Stomach (tissue), 9 donors: ENCODE measurements around the gene BAHD1. TPM values are rescaled to one million over a fixed set of nuclear protein-coding genes. Genes with fewer than 3 reads are reported as not detected.

Source experiments
- DNase-seq, 2 donors: peaks; one replicate each; pipeline versions ENCODE4 v3.0.0 to v3.0.0-alpha.2; 2013 to 2019
- H3K27ac ChIP-seq, 5 donors: fragments of 200-600 bp in 4 of 5; sonication (generic) in 4 of 5; one replicate each; pipeline ENCODE4 v1.5.1; 2013 to 2019; ENCODE audit warnings: mild to moderate bottlenecking in 1 of 5, moderate library complexity in 1 of 5
- H3K27me3 ChIP-seq, 3 donors: fragments of 200-600 bp; sonication (generic); one replicate each; pipeline ENCODE4 v1.5.1; 2017 to 2019; ENCODE audit warnings: mixed run types in 1 of 3
- H3K36me3 ChIP-seq, 4 donors: fragments of 200-600 bp; sonication (generic); 1 replicate in 3 of 4; 2 replicates in 1 of 4; pipeline ENCODE4 v1.5.1; 2016 to 2019
- H3K4me1 ChIP-seq, 4 donors: fragments of 200-600 bp; sonication (generic); one replicate each; pipeline ENCODE4 v1.5.1; 2016 to 2019
- H3K4me3 ChIP-seq, 4 donors: fragments of 200-600 bp; sonication (generic) in 3 of 4; one replicate each; pipeline ENCODE4 v1.5.1; 2016 to 2019; ENCODE audit warnings: mild to moderate bottlenecking in 1 of 4
- H3K9me3 ChIP-seq, 4 donors: fragments of 200-600 bp; sonication (generic); one replicate each; pipeline ENCODE4 v1.5.1; 2016 to 2019
- EP300 ChIP-seq: sonication (generic); formaldehyde crosslinking; IDR thresholded peaks from one replicate; pipeline ENCODE4 v1.6.1; 2017; ENCODE audit warnings: antibody characterized with exemption
- POLR2A ChIP-seq, 4 donors: fragments of 450-650 bp; IDR thresholded peaks; one replicate each; pipeline ENCODE4 v1.6.1; 2016; ENCODE audit warnings: antibody characterized with exemption in 4 of 4, control low read depth in 2 of 4, mild to moderate bottlenecking in 1 of 4, moderate library complexity in 1 of 4
- POLR2AphosphoS5 ChIP-seq, 3 donors: sonication (generic); formaldehyde crosslinking; IDR thresholded peaks; one replicate each; pipeline ENCODE4 v1.6.1; 2016; ENCODE audit warnings: antibody characterized with exemption in 3 of 3
- WGBS, 5 donors: extraction: QIAGEN DNeasy Blood & Tissue Kit in 3 of 5; methylation state at CpG; one replicate each; pipeline versions ENCODE4 v1.1.5 to v1.1.7; 2013 to 2018; 5-methylcytosine and 5-hydroxymethylcytosine counted together
- intact Hi-C: fragments of 100-400 bp; cut with DNase I; formaldehyde crosslinking; loops from one replicate; pipeline ENCODE4 v1.15.1; 2023; ENCODE audit warnings: low total_unique reads
- polyA plus RNA-seq, 3 donors: library from polyadenylated mRNA; stranded (reverse); fragments of 200-250 nt; gene quantifications; one replicate each; pipeline ENCODE4 v1.2.3, GENCODE V29; 2013
- total RNA-seq, 5 donors: library from RNA; depleted of rRNA; stranded (reverse); fragments of >200 nt; gene quantifications; one replicate each; pipeline versions ENCODE4 v1.1.0 to v1.2.3, GENCODE V29; 2014 to 2016
- TF ChIP-seq, protein P1 (sequence below), 7 experiments: fragments of 450-650 bp in 4 of 7; fragments of 200-600 bp in 3 of 7; sonication (generic) in 3 of 7; IDR thresholded peaks; one replicate each; pipeline ENCODE4 v1.5.1; 2016 to 2019; ENCODE audit warnings: antibody characterized with exemption in 7 of 7, control low read depth in 2 of 7, mild to moderate bottlenecking in 1 of 7
- donor health status: healthy with polysubstance abuse.
- donor health status: Bipolar disorder and iron deficiency.
- donor health status: healthy.

BAHD1 gene
- total and polyA plus RNA-seq, 8 donors: 5.3 to 35.9 (median 9.9) TPM

DNA sequence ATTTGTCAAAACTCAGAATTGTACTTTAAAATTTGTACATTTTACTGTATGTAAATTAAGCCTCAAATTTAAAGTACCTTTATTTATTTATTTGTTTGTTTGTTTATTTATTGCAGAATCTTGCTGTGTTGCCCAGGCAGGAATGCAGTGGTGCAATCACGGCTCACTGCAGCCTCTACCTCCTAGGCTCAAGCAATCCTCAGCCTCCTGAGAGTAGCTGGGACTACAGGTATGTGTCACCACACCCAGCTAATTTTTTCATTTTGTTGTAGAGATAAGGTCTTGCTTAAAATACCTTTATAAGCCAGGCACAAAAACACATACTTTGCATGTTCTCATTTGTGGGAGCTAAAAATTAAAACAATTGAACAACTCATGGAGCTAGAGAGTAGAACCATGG lies 67.5 kb downstream of the BAHD1 start:
- Histone ChIP-seq H3K27ac (no peak overlapping the region), H3K9me3 (no peaks in the 10 kb centered on the region), H3K4me3 (no peak overlapping the region), H3K4me1 (peaks cover 13 to 29% (median 24%) of the 10 kb centered on the region in 4 donors), H3K36me3 (no peaks in the 10 kb centered on the region), H3K27me3 (peaks cover 0 to 11% (median 0%) of the 10 kb centered on the region in 3 donors)
- DNase-seq: no peak
- WGBS, 5 donors: 72 to 93% (median 85%) methylated on average over 1 of the region's 1 CpG
- TF ChIP-seq EP300 (no peak), POLR2AphosphoS5 (IDR thresholded peaks at IDR 0.05) (no peak), POLR2A (IDR thresholded peaks at IDR 0.05) (no peak)
- TF ChIP-seq, protein P1, sequence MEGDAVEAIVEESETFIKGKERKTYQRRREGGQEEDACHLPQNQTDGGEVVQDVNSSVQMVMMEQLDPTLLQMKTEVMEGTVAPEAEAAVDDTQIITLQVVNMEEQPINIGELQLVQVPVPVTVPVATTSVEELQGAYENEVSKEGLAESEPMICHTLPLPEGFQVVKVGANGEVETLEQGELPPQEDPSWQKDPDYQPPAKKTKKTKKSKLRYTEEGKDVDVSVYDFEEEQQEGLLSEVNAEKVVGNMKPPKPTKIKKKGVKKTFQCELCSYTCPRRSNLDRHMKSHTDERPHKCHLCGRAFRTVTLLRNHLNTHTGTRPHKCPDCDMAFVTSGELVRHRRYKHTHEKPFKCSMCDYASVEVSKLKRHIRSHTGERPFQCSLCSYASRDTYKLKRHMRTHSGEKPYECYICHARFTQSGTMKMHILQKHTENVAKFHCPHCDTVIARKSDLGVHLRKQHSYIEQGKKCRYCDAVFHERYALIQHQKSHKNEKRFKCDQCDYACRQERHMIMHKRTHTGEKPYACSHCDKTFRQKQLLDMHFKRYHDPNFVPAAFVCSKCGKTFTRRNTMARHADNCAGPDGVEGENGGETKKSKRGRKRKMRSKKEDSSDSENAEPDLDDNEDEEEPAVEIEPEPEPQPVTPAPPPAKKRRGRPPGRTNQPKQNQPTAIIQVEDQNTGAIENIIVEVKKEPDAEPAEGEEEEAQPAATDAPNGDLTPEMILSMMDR (IDR thresholded peaks at IDR 0.05): no peak
- intact Hi-C loops: no loop called here

DNA sequence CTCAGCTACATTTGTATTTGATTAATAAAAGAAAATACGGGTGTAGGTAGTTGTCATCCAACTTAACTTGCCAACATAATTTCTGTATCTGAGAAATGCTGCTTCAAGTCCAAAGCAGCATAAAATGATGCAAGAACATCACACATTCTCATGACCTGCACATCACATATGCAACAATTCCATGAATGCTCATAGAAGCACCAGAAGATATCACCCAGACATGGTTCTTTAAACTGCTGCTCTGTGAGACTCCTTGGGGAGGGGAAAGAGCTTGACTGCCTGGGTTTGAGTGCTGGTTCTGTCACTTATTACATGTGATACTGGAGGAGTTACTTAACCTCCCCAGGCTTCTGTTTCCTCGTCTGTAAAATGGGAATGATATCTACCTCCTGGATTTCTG lies 69.4 kb downstream of the BAHD1 start:
- Histone ChIP-seq H3K27ac (no peak overlapping the region), H3K4me3 (no peak overlapping the region), H3K36me3 (no peaks in the 10 kb centered on the region), H3K4me1 (peaks cover 13 to 29% (median 24%) of the 10 kb centered on the region in 4 donors), H3K9me3 (no peaks in the 10 kb centered on the region), H3K27me3 (peaks cover 0 to 6% (median 0%) of the 10 kb centered on the region in 3 donors)
- intact Hi-C loops: no loop called here
- 80 to 92% (median 82%) methylated on average over 2 of the region's 2 CpGs for WGBS, 5 donors
- no peak for DNase-seq
- TF ChIP-seq POLR2A (IDR thresholded peaks at IDR 0.05) (no peak), EP300 (no peak), POLR2AphosphoS5 (IDR thresholded peaks at IDR 0.05) (no peak)
- TF ChIP-seq, protein P1 (IDR thresholded peaks at IDR 0.05): no peak

DNA sequence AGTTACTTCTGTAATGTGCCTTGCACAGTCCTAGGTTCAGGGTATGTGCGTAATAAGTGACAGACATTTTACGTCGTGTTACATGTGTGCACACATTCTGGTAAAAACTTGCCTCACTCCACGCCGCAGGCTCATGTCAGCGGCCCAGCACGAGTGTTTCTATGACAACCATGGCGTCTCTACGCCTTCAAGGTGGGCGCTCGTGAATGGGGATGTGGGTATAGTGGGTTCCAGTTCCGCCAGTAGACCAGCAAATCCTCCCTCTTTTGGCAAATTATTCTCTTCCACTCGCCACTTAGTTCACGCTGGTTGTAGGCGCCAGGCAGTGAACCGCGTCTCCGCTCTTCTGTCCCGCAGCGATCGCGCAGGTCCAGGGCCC lies 70.3 kb downstream of the BAHD1 start:
- TF ChIP-seq POLR2A (IDR thresholded peaks at IDR 0.05) (no peak), POLR2AphosphoS5 (IDR thresholded peaks at IDR 0.05) (no peak), EP300 (no peak)
- TF ChIP-seq, protein P1 (IDR thresholded peaks at IDR 0.05): no peak
- Histone ChIP-seq H3K4me1 (peaks cover 13 to 29% (median 24%) of the 10 kb centered on the region in 4 donors), H3K9me3 (no peaks in the 10 kb centered on the region), H3K4me3 (peak overlapping the region; percentile 52 to 59 (median 54)), H3K36me3 (no peaks in the 10 kb centered on the region), H3K27ac (peak overlapping the region in 4 of 5 donors; percentile 10 to 70 (median 32)), H3K27me3 (peaks cover 0 to 6% (median 0%) of the 10 kb centered on the region in 3 donors)
- peak in 1 of 2 donors; percentile 53 for DNase-seq
- WGBS, 5 donors: 14 to 34% (median 21%) methylated on average over 16 to 22 of the region's 22 CpGs
- intact Hi-C loops: no loop called here

DNA sequence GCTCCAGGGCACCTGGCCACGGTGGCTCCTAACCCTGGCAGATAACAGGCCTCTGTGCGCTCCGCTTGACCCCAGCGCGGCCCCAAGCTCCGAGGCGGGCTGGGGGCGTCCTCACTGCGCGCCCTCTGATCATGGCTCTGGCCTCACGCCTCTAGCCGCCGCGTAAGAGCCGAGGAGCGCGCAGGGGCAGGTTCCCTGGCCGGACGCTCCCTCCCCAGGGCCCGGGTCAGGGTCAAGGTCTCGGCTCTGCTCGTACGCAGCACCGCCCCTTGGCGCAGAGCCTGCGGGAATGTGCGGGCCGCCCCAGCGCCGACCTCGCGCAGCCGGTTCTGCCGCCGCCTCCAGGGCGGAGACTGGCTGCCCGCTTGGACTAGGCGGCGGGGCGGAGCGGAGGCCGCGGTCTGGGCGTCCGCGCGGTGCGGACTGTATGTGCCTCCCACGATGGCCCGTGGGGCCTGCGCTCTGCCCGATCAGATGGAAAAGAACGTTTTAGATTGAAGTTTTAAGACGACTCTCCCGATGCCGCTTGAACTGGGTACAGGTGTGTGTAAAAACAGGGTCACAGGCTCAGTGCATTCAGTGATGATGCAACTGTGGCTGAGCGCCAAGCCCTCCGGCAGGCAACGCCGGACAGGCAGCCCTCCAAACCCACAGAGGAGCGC lies 70.8 kb downstream of the BAHD1 start:
- Histone ChIP-seq H3K27ac (peak overlapping the region in 4 of 5 donors; percentile 10 to 70 (median 32)), H3K4me3 (peak overlapping the region; percentile 52 to 59 (median 54)), H3K27me3 (peaks cover 0 to 6% (median 0%) of the 10 kb centered on the region in 3 donors), H3K36me3 (no peaks in the 10 kb centered on the region), H3K4me1 (peaks cover 13 to 28% (median 23%) of the 10 kb centered on the region in 4 donors), H3K9me3 (no peaks in the 10 kb centered on the region)
- TF ChIP-seq POLR2AphosphoS5 (IDR thresholded peaks at IDR 0.05): peak in 2 of 3 donors; percentile 41 to 79
- TF ChIP-seq, protein P1 (IDR thresholded peaks at IDR 0.05): no peak
- WGBS, 5 donors: 1 to 3% (median 1%) methylated on average over 6 to 61 of the region's 61 CpGs
- DNase-seq: peak; percentile 90 to 93
- intact Hi-C loops: no loop called here
